ENCODE measurements around the gene CHORDC1.

The CHORDC1 gene

DNA sequence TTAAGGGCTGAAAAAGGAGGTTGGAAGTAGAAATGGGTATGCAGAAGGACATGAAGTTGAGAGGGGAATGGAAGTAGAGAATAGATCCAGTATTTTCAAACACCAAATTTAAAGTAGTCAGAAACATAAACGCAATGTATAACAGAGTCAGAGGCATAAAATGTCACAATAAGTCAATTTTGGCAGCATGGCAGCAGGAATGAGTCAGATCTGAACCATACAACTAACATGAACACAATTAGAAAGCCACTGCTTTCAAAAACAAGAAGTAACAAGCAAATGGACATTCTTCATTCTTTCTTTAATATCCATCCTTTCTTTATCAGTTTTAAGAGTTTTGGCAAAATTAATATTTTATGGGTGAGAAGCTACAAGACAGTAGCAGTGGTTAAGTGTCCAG lies 2.5 kb downstream of the CHORDC1 start:
- H3K4me3 ChIP-seq (ENCODE audit: low read depth, low read length, poor library complexity, severe bottlenecking), result peak overlapping the region; percentile 92
- peak overlapping the region; percentile 92 for H3K4me2 ChIP-seq (ENCODE audit: low read length)
- H3F3A ChIP-seq (ENCODE audit: insufficient read depth, low read length), result no peaks in the 10 kb centered on the region
- no peaks in the 10 kb centered on the region for H4K20me1 ChIP-seq (ENCODE audit: insufficient read depth, low read length)
- no peak overlapping the region for H3K27ac ChIP-seq (ENCODE audit: low read depth, low read length, poor library complexity, severe bottlenecking)
- H3K79me2 ChIP-seq (ENCODE audit: insufficient read depth, low read length), result peaks cover 72% of the 10 kb centered on the region
- no peak overlapping the region for H2AFZ ChIP-seq (ENCODE audit: low read length)
- H3K27me3 ChIP-seq (ENCODE audit: insufficient read depth, low read length), result no peaks in the 10 kb centered on the region
- H3K9ac ChIP-seq (ENCODE audit: low read length), result peak overlapping the region; percentile 83
- TF ChIP-seq EZH2 (IDR thresholded peaks at IDR 0.05; ENCODE audit: borderline replicate concordance, low read length), result no peak
- TF ChIP-seq, protein P1, sequence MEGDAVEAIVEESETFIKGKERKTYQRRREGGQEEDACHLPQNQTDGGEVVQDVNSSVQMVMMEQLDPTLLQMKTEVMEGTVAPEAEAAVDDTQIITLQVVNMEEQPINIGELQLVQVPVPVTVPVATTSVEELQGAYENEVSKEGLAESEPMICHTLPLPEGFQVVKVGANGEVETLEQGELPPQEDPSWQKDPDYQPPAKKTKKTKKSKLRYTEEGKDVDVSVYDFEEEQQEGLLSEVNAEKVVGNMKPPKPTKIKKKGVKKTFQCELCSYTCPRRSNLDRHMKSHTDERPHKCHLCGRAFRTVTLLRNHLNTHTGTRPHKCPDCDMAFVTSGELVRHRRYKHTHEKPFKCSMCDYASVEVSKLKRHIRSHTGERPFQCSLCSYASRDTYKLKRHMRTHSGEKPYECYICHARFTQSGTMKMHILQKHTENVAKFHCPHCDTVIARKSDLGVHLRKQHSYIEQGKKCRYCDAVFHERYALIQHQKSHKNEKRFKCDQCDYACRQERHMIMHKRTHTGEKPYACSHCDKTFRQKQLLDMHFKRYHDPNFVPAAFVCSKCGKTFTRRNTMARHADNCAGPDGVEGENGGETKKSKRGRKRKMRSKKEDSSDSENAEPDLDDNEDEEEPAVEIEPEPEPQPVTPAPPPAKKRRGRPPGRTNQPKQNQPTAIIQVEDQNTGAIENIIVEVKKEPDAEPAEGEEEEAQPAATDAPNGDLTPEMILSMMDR (IDR thresholded peaks at IDR 0.05; ENCODE audit: low read length), result no peak
- H3K9me3 ChIP-seq (ENCODE audit: low read length), result no peaks in the 10 kb centered on the region
- H3K4me1 ChIP-seq (ENCODE audit: insufficient read depth, low read length, severe bottlenecking), result peaks cover 40% of the 10 kb centered on the region
- H3K9me2 ChIP-seq (ENCODE audit: low read depth, low read length), result no peaks in the 10 kb centered on the region
- peaks cover 48% of the 10 kb centered on the region for H3K36me3 ChIP-seq (ENCODE audit: insufficient read depth, low read length)

DNA sequence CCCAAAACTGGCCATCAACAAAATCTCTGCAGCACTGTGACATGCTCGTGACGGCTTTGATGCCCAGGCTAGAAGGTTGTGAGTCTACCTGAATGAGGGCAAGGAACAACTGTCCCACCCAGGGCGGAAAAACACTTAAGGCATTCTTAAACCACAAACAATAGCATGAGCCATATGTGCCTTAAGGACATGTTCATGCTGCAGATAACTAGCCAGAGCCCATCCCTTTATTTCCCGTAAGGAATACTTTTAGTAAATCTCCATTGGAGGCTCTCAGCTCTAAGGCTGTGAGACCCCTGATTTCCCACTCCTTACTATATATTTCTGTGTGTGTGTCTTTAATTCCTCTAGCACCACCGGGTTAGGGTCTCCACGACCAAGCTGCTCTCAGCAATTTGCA lies 3.4 kb downstream of the CHORDC1 start:
- no peaks in the 10 kb centered on the region for H4K20me1 ChIP-seq (ENCODE audit: insufficient read depth, low read length)
- peaks cover 37% of the 10 kb centered on the region for H3K4me1 ChIP-seq (ENCODE audit: insufficient read depth, low read length, severe bottlenecking)

DNA sequence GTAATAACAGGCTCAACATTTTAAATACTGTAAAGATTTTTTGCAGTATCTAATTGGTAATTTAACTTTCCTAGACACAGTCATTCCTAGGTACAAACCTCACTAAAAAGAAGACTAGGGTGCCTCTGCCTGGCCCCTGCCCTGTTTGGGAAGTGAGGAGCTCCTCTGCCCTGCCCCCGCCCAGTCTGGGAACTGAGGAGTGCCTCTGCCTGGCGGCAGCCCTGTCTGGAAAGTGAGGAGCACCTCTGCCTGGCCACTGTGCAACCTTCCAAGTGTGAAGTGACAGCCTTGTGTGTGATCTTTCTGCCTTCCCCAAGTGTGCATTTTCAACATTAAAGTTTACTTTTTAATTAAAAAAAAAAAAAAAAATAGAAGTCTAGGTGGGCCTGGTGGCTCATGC lies 4.2 kb downstream of the CHORDC1 start:
- Histone ChIP-seq H3K9me2 (ENCODE audit: low read depth, low read length) (no peaks in the 10 kb centered on the region), H3K4me3 (ENCODE audit: low read depth, low read length, poor library complexity, severe bottlenecking) (no peak overlapping the region), H3F3A (ENCODE audit: insufficient read depth, low read length) (no peaks in the 10 kb centered on the region), H3K27ac (ENCODE audit: low read depth, low read length, poor library complexity, severe bottlenecking) (no peak overlapping the region), H4K20me1 (ENCODE audit: insufficient read depth, low read length) (no peaks in the 10 kb centered on the region), H3K4me2 (ENCODE audit: low read length) (no peak overlapping the region), H3K9ac (ENCODE audit: low read length) (no peak overlapping the region), H3K36me3 (ENCODE audit: insufficient read depth, low read length) (peaks cover 64% of the 10 kb centered on the region), H3K4me1 (ENCODE audit: insufficient read depth, low read length, severe bottlenecking) (peaks cover 29% of the 10 kb centered on the region), H3K9me3 (ENCODE audit: low read length) (no peaks in the 10 kb centered on the region), H3K79me2 (ENCODE audit: insufficient read depth, low read length) (peaks cover 89% of the 10 kb centered on the region), H2AFZ (ENCODE audit: low read length) (no peak overlapping the region), H3K27me3 (ENCODE audit: insufficient read depth, low read length) (no peaks in the 10 kb centered on the region)
- TF ChIP-seq, protein P1 (IDR thresholded peaks at IDR 0.05; ENCODE audit: low read length), result no peak
- no peak for TF ChIP-seq EZH2 (IDR thresholded peaks at IDR 0.05; ENCODE audit: borderline replicate concordance, low read length)

More for the DNA sequence above, 3.4 kb downstream of the CHORDC1 start:
- TF ChIP-seq, protein P1 (IDR thresholded peaks at IDR 0.05; ENCODE audit: low read length), result no peak
- TF ChIP-seq EZH2 (IDR thresholded peaks at IDR 0.05; ENCODE audit: borderline replicate concordance, low read length), result no peak
- H3K9ac ChIP-seq (ENCODE audit: low read length), result no peak overlapping the region
- H3F3A ChIP-seq (ENCODE audit: insufficient read depth, low read length), result no peaks in the 10 kb centered on the region
- no peaks in the 10 kb centered on the region for H3K27me3 ChIP-seq (ENCODE audit: insufficient read depth, low read length)
- H3K27ac ChIP-seq (ENCODE audit: low read depth, low read length, poor library complexity, severe bottlenecking), result no peak overlapping the region
- H3K36me3 ChIP-seq (ENCODE audit: insufficient read depth, low read length), result peaks cover 56% of the 10 kb centered on the region
- H3K9me3 ChIP-seq (ENCODE audit: low read length), result no peaks in the 10 kb centered on the region
- H3K9me2 ChIP-seq (ENCODE audit: low read depth, low read length), result no peaks in the 10 kb centered on the region
- H2AFZ ChIP-seq (ENCODE audit: low read length), result no peak overlapping the region
- H3K4me3 ChIP-seq (ENCODE audit: low read depth, low read length, poor library complexity, severe bottlenecking), result no peak overlapping the region
- H3K79me2 ChIP-seq (ENCODE audit: insufficient read depth, low read length), result peaks cover 81% of the 10 kb centered on the region
- peak overlapping the region; percentile 29; the same call in 1 of the 2 replicates for H3K4me2 ChIP-seq (ENCODE audit: low read length)

All from OCI-LY1 (cell line).